WTC11 (cell line): ENCODE measurements around the gene POLR3A.

ENCODE experiments used
- CREB1 ChIP-seq: sonication (generic); formaldehyde crosslinking; IDR thresholded peaks from 2 replicates; pipeline ENCODE4 v1.8.0; 2023; ENCODE audit warnings: mild to moderate bottlenecking, missing genetic modification reagents
- CTCF ChIP-seq: fragments of 200-600 bp; IDR thresholded peaks from 2 replicates; pipeline ENCODE4 v1.8.0; 2022; ENCODE audit warnings: antibody characterized with exemption
- E2F1 ChIP-seq: sonication (generic); formaldehyde crosslinking; IDR thresholded peaks from 2 replicates; pipeline ENCODE4 v1.8.0; 2022; ENCODE audit warnings: mild to moderate bottlenecking, missing genetic modification reagents
- E2F4 ChIP-seq: sonication (generic); formaldehyde crosslinking; IDR thresholded peaks from 2 replicates; pipeline ENCODE4 v1.8.1; 2022; ENCODE audit warnings: low read depth, mild to moderate bottlenecking, moderate library complexity, missing genetic modification reagents, borderline replicate concordance
- ESRRA ChIP-seq: sonication (generic); formaldehyde crosslinking; IDR thresholded peaks from 2 replicates; pipeline ENCODE4 v1.8.1; 2022; ENCODE audit warnings: mild to moderate bottlenecking, missing genetic modification reagents, borderline replicate concordance
- USF2 ChIP-seq: sonication (generic); formaldehyde crosslinking; IDR thresholded peaks from 2 replicates; pipeline ENCODE4 v1.8.1; 2023; ENCODE audit warnings: mild to moderate bottlenecking, missing genetic modification reagents, moderate library complexity
- ZNF263 ChIP-seq: sonication (generic); formaldehyde crosslinking; IDR thresholded peaks from 2 replicates; pipeline ENCODE4 v1.8.1; 2022; ENCODE audit warnings: low read depth, mild to moderate bottlenecking, moderate library complexity, missing genetic modification reagents
- ZNF512 ChIP-seq: sonication (generic); formaldehyde crosslinking; IDR thresholded peaks from 2 replicates; pipeline ENCODE4 v1.8.1; 2022; ENCODE audit warnings: missing genetic modification reagents, borderline replicate concordance

GRCh38 chr10:77989081-77989724, 40.1 kb downstream of the POLR3A start:
- TF ChIP-seq E2F4 (no peak), ZNF263 (no peak), CREB1 (no peak), E2F1 (CRISPR knock-in tag) (no peak), CTCF (no peak), ESRRA (CRISPR knock-in tag) (no peak), USF2 (CRISPR knock-in tag) (no peak), ZNF512 (CRISPR knock-in tag) (no peak)
